Stomach smooth muscle (tissue), 2 donors: ENCODE results near the gene CHN2.

Experiments
- H3K27ac ChIP-seq: one replicate; pipeline ENCODE4 v1.7.0; 2013; ENCODE audit warnings: mild to moderate bottlenecking, low read length, inconsistent platforms
- H3K27me3 ChIP-seq, 2 donors: one replicate each; pipeline ENCODE4 v1.7.0; 2013; ENCODE audit warnings: low read length in 2 of 2; ENCODE audit not compliant: insufficient read depth in 2 of 2, control insufficient read depth in 1 of 2
- H3K36me3 ChIP-seq, 2 donors: one replicate each; pipeline ENCODE4 v1.7.0; 2013; ENCODE audit warnings: low read length in 2 of 2; ENCODE audit not compliant: control insufficient read depth in 2 of 2, insufficient read depth in 2 of 2
- H3K4me1 ChIP-seq: one replicate; pipeline ENCODE4 v1.7.0; 2013; ENCODE audit warnings: low read length; ENCODE audit not compliant: control insufficient read depth, insufficient read depth
- H3K4me3 ChIP-seq, 2 donors: one replicate each; pipeline ENCODE4 v1.7.0; 2013; ENCODE audit warnings: low read length in 2 of 2
- H3K9ac ChIP-seq, 2 donors: one replicate each; pipeline ENCODE4 v1.7.0; 2013; ENCODE audit warnings: low read length in 2 of 2, mild to moderate bottlenecking in 1 of 2
- H3K9me3 ChIP-seq, 2 donors: one replicate each; pipeline ENCODE4 v1.7.0; 2013; ENCODE audit warnings: low read length in 2 of 2; ENCODE audit not compliant: control insufficient read depth in 2 of 2
- donor health status: healthy.
- donor health status: Pancreatic carcinoma.

The CHN2 gene

GRCh38 chr7:29284696-29285443, 90.3 kb downstream of the CHN2 start:
- H3K4me1 ChIP-seq, result no peaks in the 10 kb centered on the region
- H3K9me3 ChIP-seq, result no peaks in the 10 kb centered on the region
- H3K4me3 ChIP-seq, result no peak overlapping the region
- no peak overlapping the region for H3K9ac ChIP-seq
- no peak overlapping the region for H3K27ac ChIP-seq
- H3K36me3 ChIP-seq, result no peaks in the 10 kb centered on the region
- H3K27me3 ChIP-seq, result no peaks in the 10 kb centered on the region

GRCh38 chr7:29285444-29285793, 90.8 kb downstream of the CHN2 start:
- no peaks in the 10 kb centered on the region for H3K4me1 ChIP-seq
- H3K36me3 ChIP-seq, result no peaks in the 10 kb centered on the region
- no peak overlapping the region for H3K9ac ChIP-seq
- H3K27ac ChIP-seq, result no peak overlapping the region
- no peak overlapping the region for H3K4me3 ChIP-seq
- H3K27me3 ChIP-seq, result no peaks in the 10 kb centered on the region
- H3K9me3 ChIP-seq, result no peaks in the 10 kb centered on the region

GRCh38 chr7:29285861-29286260, 91.3 kb downstream of the CHN2 start:
- Histone ChIP-seq H3K9ac (no peak overlapping the region), H3K36me3 (no peaks in the 10 kb centered on the region), H3K9me3 (no peaks in the 10 kb centered on the region), H3K27ac (no peak overlapping the region), H3K4me1 (no peaks in the 10 kb centered on the region), H3K4me3 (no peak overlapping the region), H3K27me3 (no peaks in the 10 kb centered on the region)

GRCh38 chr7:29287366-29287765, 92.8 kb downstream of the CHN2 start:
- Histone ChIP-seq H3K36me3 (no peaks in the 10 kb centered on the region), H3K4me3 (no peak overlapping the region), H3K9ac (no peak overlapping the region), H3K4me1 (no peaks in the 10 kb centered on the region), H3K27me3 (no peaks in the 10 kb centered on the region), H3K9me3 (no peaks in the 10 kb centered on the region), H3K27ac (no peak overlapping the region)

- no peaks in the 10 kb centered on the region for H3K4me1 ChIP-seq
Observed at GRCh38 chr7:29288181-29289091, 93.9 kb downstream of the CHN2 start.

GRCh38 chr7:29289156-29290021, 94.8 kb downstream of the CHN2 start:
- Histone ChIP-seq H3K9me3 (no peaks in the 10 kb centered on the region), H3K27ac (no peak overlapping the region), H3K4me3 (no peak overlapping the region), H3K36me3 (no peaks in the 10 kb centered on the region), H3K4me1 (no peaks in the 10 kb centered on the region), H3K27me3 (no peaks in the 10 kb centered on the region), H3K9ac (no peak overlapping the region)

More at GRCh38 chr7:29288181-29289091, 93.9 kb downstream of the CHN2 start:
- no peaks in the 10 kb centered on the region for H3K36me3 ChIP-seq
- no peaks in the 10 kb centered on the region for H3K9me3 ChIP-seq
- no peak overlapping the region for H3K9ac ChIP-seq
- H3K4me3 ChIP-seq, result no peak overlapping the region
- no peak overlapping the region for H3K27ac ChIP-seq
- H3K27me3 ChIP-seq, result no peaks in the 10 kb centered on the region

- no peak overlapping the region for H3K9ac ChIP-seq
- H3K27me3 ChIP-seq, result no peaks in the 10 kb centered on the region
- H3K27ac ChIP-seq, result no peak overlapping the region
- no peaks in the 10 kb centered on the region for H3K36me3 ChIP-seq
- H3K4me3 ChIP-seq, result no peak overlapping the region
- no peaks in the 10 kb centered on the region for H3K9me3 ChIP-seq
- H3K4me1 ChIP-seq, result no peaks in the 10 kb centered on the region
Observed at GRCh38 chr7:29290829-29291228, 96.3 kb downstream of the CHN2 start.

GRCh38 chr7:29291723-29292618, 97.4 kb downstream of the CHN2 start:
- H3K27ac ChIP-seq, result no peak overlapping the region

GRCh38 chr7:29292886-29293658, 98.5 kb downstream of the CHN2 start:
- Histone ChIP-seq H3K9ac (no peak overlapping the region), H3K36me3 (no peaks in the 10 kb centered on the region), H3K27me3 (no peaks in the 10 kb centered on the region), H3K9me3 (no peaks in the 10 kb centered on the region), H3K4me1 (no peaks in the 10 kb centered on the region), H3K27ac (no peak overlapping the region), H3K4me3 (no peak overlapping the region)

More at GRCh38 chr7:29291723-29292618, 97.4 kb downstream of the CHN2 start:
- Histone ChIP-seq H3K9me3 (no peaks in the 10 kb centered on the region), H3K4me3 (no peak overlapping the region), H3K27me3 (no peaks in the 10 kb centered on the region), H3K36me3 (no peaks in the 10 kb centered on the region), H3K4me1 (no peaks in the 10 kb centered on the region), H3K9ac (no peak overlapping the region)
